ENCODE measurements around the gene STT3A.

Gene STT3A

GRCh38 chr11:125588505-125588904 lies 4.1 kb upstream of the STT3A start:
- Histone ChIP-seq H3K36me3 (ENCODE audit: control insufficient read depth, insufficient read depth, low read length) (peaks cover 4% of the 10 kb centered on the region), H3K9ac (ENCODE audit: low read depth, low read length) (no peak overlapping the region), H3K4me1 (ENCODE audit: control insufficient read depth, insufficient read depth, low read length) (no peaks in the 10 kb centered on the region), H3K4me3 (ENCODE audit: low read depth, low read length) (no peak overlapping the region), H3K27me3 (ENCODE audit: control insufficient read depth, insufficient read depth, low read length) (no peaks in the 10 kb centered on the region), H3K9me3 (ENCODE audit: control insufficient read depth, insufficient read depth, low read length) (no peaks in the 10 kb centered on the region)

GRCh38 chr11:125591649-125592304 lies 875 bp upstream of the STT3A start:
- Histone ChIP-seq H3K36me3 (ENCODE audit: control insufficient read depth, insufficient read depth, low read length) (no peaks in the 10 kb centered on the region), H3K4me1 (ENCODE audit: control insufficient read depth, insufficient read depth, low read length) (no peaks in the 10 kb centered on the region), H3K4me3 (ENCODE audit: low read depth, low read length) (peak overlapping the region; percentile 98), H3K9me3 (ENCODE audit: control insufficient read depth, insufficient read depth, low read length) (no peaks in the 10 kb centered on the region), H3K27me3 (ENCODE audit: control insufficient read depth, insufficient read depth, low read length) (no peaks in the 10 kb centered on the region), H3K9ac (ENCODE audit: low read depth, low read length) (peak overlapping the region; percentile 97)

DNA sequence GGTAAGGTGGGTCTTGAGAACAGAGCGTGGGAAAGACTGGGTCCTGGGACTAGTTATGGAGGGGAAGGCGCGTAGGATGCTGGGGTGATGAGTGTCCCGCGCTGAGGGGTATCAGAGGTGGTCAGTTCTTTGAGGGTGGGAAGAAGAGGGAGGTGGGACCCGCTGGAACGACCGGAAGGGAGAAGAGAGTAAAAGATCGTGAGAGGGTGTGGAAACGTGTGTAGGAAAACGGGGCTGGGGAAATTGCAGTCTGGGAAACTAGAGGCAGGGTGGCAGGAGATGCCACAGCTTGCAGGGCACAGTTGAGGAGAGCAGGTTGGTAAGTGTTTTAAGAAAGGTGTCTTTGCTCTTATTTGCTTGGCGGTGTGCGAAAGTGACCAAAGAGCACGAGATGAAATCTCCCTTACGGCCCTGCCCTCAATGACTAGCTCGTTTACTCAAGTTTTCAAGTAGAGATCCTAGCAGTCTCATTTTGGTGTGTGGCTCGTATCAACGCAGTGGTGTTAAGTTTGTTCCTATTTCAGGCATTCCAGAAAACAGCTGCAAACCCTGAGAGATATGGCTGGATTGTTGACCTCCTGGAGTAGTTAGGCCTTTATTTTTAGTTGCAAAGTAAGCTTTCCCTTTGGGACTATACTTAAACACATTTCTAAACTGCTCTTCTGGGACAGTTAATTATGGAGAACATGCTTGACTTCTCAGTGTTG lies 615 bp downstream of the STT3A start:
- no peaks in the 10 kb centered on the region for H3K9me3 ChIP-seq (ENCODE audit: control insufficient read depth, insufficient read depth, low read length)
- H3K4me3 ChIP-seq (ENCODE audit: low read depth, low read length): peak overlapping the region; percentile 99
- H3K4me1 ChIP-seq (ENCODE audit: control insufficient read depth, insufficient read depth, low read length): no peaks in the 10 kb centered on the region
- H3K36me3 ChIP-seq (ENCODE audit: control insufficient read depth, insufficient read depth, low read length): peaks cover 4% of the 10 kb centered on the region
- H3K9ac ChIP-seq (ENCODE audit: low read depth, low read length): peak overlapping the region; percentile 93
- H3K27me3 ChIP-seq (ENCODE audit: control insufficient read depth, insufficient read depth, low read length): no peaks in the 10 kb centered on the region

DNA sequence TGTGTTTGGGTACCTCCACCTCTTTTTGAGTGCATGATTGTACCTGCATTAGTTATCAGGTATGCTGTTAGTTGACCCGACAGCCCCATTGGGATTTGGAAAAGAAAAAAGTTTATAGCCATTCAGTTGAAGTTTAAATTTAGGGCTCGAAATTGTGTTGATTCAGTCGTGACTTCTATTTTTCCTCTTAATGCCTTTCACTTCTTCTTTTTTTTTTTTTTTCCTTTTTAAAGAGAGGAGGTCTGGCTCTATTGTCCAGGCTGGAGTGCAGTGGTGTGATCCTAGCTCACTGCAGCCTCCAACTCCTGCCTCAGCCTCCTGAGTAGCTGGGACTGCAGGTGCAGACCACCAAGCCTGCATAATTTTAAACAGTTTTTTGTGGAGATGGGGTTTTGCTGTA lies 2.3 kb downstream of the STT3A start:
- no peak overlapping the region for H3K4me3 ChIP-seq (ENCODE audit: low read depth, low read length)
- no peaks in the 10 kb centered on the region for H3K27me3 ChIP-seq (ENCODE audit: control insufficient read depth, insufficient read depth, low read length)
- no peak overlapping the region for H3K9ac ChIP-seq (ENCODE audit: low read depth, low read length)
- H3K4me1 ChIP-seq (ENCODE audit: control insufficient read depth, insufficient read depth, low read length): no peaks in the 10 kb centered on the region
- peaks cover 11% of the 10 kb centered on the region for H3K36me3 ChIP-seq (ENCODE audit: control insufficient read depth, insufficient read depth, low read length)
- no peaks in the 10 kb centered on the region for H3K9me3 ChIP-seq (ENCODE audit: control insufficient read depth, insufficient read depth, low read length)

DNA sequence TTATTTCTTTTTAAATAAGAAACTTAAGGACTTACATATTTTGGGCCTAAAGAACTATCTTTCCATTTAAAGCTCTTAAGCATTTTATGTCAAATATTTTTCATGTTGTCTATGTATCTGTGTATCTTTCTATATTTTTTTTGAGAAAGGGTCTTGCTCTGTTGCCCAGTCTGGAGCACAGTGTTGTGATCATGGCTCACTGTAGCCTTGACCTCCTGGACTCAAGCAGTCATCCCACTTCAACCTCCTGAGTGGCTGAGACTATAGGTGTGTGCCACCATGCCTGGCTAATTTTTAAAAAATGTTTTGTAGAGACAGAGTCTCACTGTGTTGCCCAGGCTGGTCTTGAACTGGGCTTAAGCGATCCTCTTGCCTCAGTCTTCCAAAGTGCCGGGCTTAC lies 8.0 kb downstream of the STT3A start:
- Histone ChIP-seq H3K4me1 (ENCODE audit: control insufficient read depth, insufficient read depth, low read length) (no peaks in the 10 kb centered on the region), H3K27me3 (ENCODE audit: control insufficient read depth, insufficient read depth, low read length) (no peaks in the 10 kb centered on the region), H3K4me3 (ENCODE audit: low read depth, low read length) (no peak overlapping the region), H3K9me3 (ENCODE audit: control insufficient read depth, insufficient read depth, low read length) (no peaks in the 10 kb centered on the region), H3K9ac (ENCODE audit: low read depth, low read length) (no peak overlapping the region), H3K36me3 (ENCODE audit: control insufficient read depth, insufficient read depth, low read length) (peaks cover 39% of the 10 kb centered on the region)

GRCh38 chr11:125603207-125603606 lies 10.6 kb downstream of the STT3A start:
- Histone ChIP-seq H3K9ac (ENCODE audit: low read depth, low read length) (no peak overlapping the region), H3K27me3 (ENCODE audit: control insufficient read depth, insufficient read depth, low read length) (no peaks in the 10 kb centered on the region), H3K4me1 (ENCODE audit: control insufficient read depth, insufficient read depth, low read length) (no peaks in the 10 kb centered on the region), H3K4me3 (ENCODE audit: low read depth, low read length) (no peak overlapping the region), H3K9me3 (ENCODE audit: control insufficient read depth, insufficient read depth, low read length) (no peaks in the 10 kb centered on the region), H3K36me3 (ENCODE audit: control insufficient read depth, insufficient read depth, low read length) (peaks cover 53% of the 10 kb centered on the region)

DNA sequence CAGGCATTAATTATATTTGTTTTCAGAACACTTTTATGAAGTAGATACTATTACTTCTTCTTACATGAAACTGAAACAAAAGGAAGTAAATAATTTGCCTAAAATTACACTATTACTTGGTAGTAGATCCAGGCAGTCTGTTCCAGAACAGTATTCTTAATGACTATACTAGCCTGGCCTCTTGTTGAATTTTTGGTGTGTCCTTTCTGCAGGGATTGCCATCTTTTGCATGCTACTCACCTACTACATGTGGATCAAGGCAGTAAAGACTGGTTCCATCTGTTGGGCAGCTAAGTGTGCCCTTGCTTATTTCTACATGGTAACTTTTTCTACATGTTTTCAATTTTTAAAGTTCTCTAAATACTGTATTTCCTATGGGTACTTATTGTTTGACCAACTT lies 12.8 kb downstream of the STT3A start:
- no peak overlapping the region for H3K4me3 ChIP-seq (ENCODE audit: low read depth, low read length)
- H3K9ac ChIP-seq (ENCODE audit: low read depth, low read length): no peak overlapping the region
- no peaks in the 10 kb centered on the region for H3K4me1 ChIP-seq (ENCODE audit: control insufficient read depth, insufficient read depth, low read length)
- H3K9me3 ChIP-seq (ENCODE audit: control insufficient read depth, insufficient read depth, low read length): no peaks in the 10 kb centered on the region
- H3K27me3 ChIP-seq (ENCODE audit: control insufficient read depth, insufficient read depth, low read length): no peaks in the 10 kb centered on the region
- H3K36me3 ChIP-seq (ENCODE audit: control insufficient read depth, insufficient read depth, low read length): peaks cover 53% of the 10 kb centered on the region

GRCh38 chr11:125609545-125609944 lies 16.9 kb downstream of the STT3A start:
- Histone ChIP-seq H3K36me3 (ENCODE audit: control insufficient read depth, insufficient read depth, low read length) (peaks cover 55% of the 10 kb centered on the region), H3K4me1 (ENCODE audit: control insufficient read depth, insufficient read depth, low read length) (no peaks in the 10 kb centered on the region), H3K27me3 (ENCODE audit: control insufficient read depth, insufficient read depth, low read length) (no peaks in the 10 kb centered on the region), H3K9me3 (ENCODE audit: control insufficient read depth, insufficient read depth, low read length) (no peaks in the 10 kb centered on the region), H3K9ac (ENCODE audit: low read depth, low read length) (no peak overlapping the region), H3K4me3 (ENCODE audit: low read depth, low read length) (no peak overlapping the region)

- no peaks in the 10 kb centered on the region for H3K9me3 ChIP-seq (ENCODE audit: control insufficient read depth, insufficient read depth, low read length)
- H3K4me3 ChIP-seq (ENCODE audit: low read depth, low read length): no peak overlapping the region
- H3K27me3 ChIP-seq (ENCODE audit: control insufficient read depth, insufficient read depth, low read length): no peaks in the 10 kb centered on the region
- peaks cover 34% of the 10 kb centered on the region for H3K36me3 ChIP-seq (ENCODE audit: control insufficient read depth, insufficient read depth, low read length)
- H3K4me1 ChIP-seq (ENCODE audit: control insufficient read depth, insufficient read depth, low read length): no peaks in the 10 kb centered on the region
- H3K9ac ChIP-seq (ENCODE audit: low read depth, low read length): no peak overlapping the region
Measured at GRCh38 chr11:125618383-125618782, 25.7 kb downstream of the STT3A start.

DNA sequence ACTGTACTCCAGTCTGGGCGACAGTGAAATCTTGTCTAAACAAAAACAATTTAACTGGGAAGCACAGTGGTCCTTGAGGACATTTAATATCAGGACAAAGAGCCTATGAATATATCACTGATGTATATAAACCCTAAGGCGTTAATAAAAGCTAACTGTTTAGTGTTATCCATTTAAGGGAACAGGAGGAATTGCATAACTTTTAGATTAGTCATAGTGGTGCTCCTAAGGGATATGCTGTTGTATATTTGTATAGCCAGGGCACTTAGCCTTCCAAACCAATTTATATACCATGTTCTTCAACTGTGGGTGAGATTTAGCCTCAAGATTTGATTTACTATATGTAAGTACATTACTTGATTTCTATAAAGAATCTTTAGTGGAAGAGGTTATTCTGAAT lies 29.3 kb downstream of the STT3A start:
- no peaks in the 10 kb centered on the region for H3K4me1 ChIP-seq (ENCODE audit: control insufficient read depth, insufficient read depth, low read length)
- H3K9me3 ChIP-seq (ENCODE audit: control insufficient read depth, insufficient read depth, low read length): no peaks in the 10 kb centered on the region
- H3K4me3 ChIP-seq (ENCODE audit: low read depth, low read length): no peak overlapping the region
- peaks cover 22% of the 10 kb centered on the region for H3K36me3 ChIP-seq (ENCODE audit: control insufficient read depth, insufficient read depth, low read length)
- no peak overlapping the region for H3K9ac ChIP-seq (ENCODE audit: low read depth, low read length)
- no peaks in the 10 kb centered on the region for H3K27me3 ChIP-seq (ENCODE audit: control insufficient read depth, insufficient read depth, low read length)

GRCh38 chr11:125623064-125623463 lies 30.4 kb downstream of the STT3A start:
- Histone ChIP-seq H3K36me3 (ENCODE audit: control insufficient read depth, insufficient read depth, low read length) (peaks cover 14% of the 10 kb centered on the region), H3K4me3 (ENCODE audit: low read depth, low read length) (no peak overlapping the region), H3K27me3 (ENCODE audit: control insufficient read depth, insufficient read depth, low read length) (no peaks in the 10 kb centered on the region), H3K9me3 (ENCODE audit: control insufficient read depth, insufficient read depth, low read length) (no peaks in the 10 kb centered on the region), H3K9ac (ENCODE audit: low read depth, low read length) (no peak overlapping the region), H3K4me1 (ENCODE audit: control insufficient read depth, insufficient read depth, low read length) (no peaks in the 10 kb centered on the region)

- Histone ChIP-seq H3K4me1 (ENCODE audit: control insufficient read depth, insufficient read depth, low read length) (no peaks in the 10 kb centered on the region), H3K9me3 (ENCODE audit: control insufficient read depth, insufficient read depth, low read length) (no peaks in the 10 kb centered on the region), H3K9ac (ENCODE audit: low read depth, low read length) (peak within 1 kb of the TSS; percentile 98), H3K36me3 (ENCODE audit: control insufficient read depth, insufficient read depth, low read length) (peaks cover 14% of the 10 kb centered on the region), H3K4me3 (ENCODE audit: low read depth, low read length) (peak within 1 kb of the TSS; percentile 94), H3K27me3 (ENCODE audit: control insufficient read depth, insufficient read depth, low read length) (no peaks in the 10 kb centered on the region)
Measured at GRCh38 chr11:125624756-125625213, 32.1 kb downstream of the STT3A start, which contains the start of gene CHEK1. Gene CHEK1 (plus strand): TSS chr11:125625163. CDS start chr11:125626769, 1,606 bp downstream.

Measured in iPS-15b (cell line).